ENCODE results near the gene FAM216A. TPM values are rescaled to one million over a fixed set of nuclear protein-coding genes. Genes with fewer than 3 reads are reported as not detected.
"Not testable (repeated sequence)": the region's sequence is repeated elsewhere in the genome, so short reads cannot be mapped to it uniquely, and the experiment has no call there.

Gene FAM216A, protein sequence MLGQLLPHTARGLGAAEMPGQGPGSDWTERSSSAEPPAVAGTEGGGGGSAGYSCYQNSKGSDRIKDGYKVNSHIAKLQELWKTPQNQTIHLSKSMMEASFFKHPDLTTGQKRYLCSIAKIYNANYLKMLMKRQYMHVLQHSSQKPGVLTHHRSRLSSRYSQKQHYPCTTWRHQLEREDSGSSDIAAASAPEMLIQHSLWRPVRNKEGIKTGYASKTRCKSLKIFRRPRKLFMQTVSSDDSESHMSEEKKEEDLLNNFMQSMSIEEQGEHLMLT
- polyA plus RNA-seq (2011; rRNA removed) (13.0 and 16.6 TPM in 2 replicates), polyA minus RNA-seq (2011; rRNA and poly(A)+ RNA removed) (5.4 and 5.7 TPM in 2 replicates)

DNA sequence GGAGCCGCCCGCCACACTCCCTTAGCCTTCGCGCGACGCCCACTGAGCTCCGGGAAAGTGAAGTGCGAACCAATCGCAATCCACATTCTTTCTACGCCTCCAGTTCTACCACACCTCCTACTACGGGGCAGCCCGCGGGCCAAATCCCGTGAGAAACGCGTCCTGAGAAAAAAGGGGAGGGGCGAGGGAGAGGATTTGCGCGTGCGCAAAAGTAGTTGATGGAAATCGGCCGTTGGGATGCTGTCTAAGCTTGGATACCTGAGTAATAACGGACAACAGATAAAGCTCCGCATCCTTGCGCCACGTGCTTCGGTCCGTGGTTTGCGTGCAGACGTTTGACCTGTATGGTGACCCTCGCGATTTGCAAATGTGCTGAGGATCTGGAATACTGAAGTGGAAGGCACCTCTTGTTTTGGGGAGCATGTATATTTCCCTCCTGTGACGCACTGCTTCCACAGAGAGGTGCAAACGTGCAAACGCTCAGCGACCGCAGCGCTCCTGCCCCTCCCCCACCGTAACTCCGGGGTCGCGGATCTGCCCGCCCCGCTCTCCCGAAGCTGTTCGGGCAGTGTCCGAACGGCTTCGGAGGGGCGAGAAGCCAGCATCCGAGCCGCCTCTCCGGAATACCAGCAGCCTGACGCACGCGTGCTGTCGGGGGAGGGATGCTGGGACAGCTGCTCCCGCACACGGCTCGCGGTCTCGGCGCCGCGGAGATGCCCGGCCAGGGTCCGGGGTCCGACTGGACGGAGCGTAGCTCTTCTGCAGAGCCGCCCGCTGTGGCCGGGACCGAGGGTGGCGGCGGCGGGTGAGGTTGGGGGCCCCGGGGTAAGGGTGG, at the start of gene FAM216A, which contains the start of gene GPN3:
Gene FAM216A (plus strand): TSS at position 632 of the 835 bp plus-strand sequence. CDS start 31 bp downstream, at position 663.
Gene GPN3 (minus strand): TSS at position 44 of the 835 bp plus-strand sequence. CDS start 54 bp downstream, outside the sequence.
- Histone ChIP-seq H3K36me3 (ENCODE audit: control insufficient read depth, insufficient read depth, low read length) (no peaks in the 10 kb centered on the region; the same call in 1 of the 2 replicates), H3K27me3 (ENCODE audit: control insufficient read depth, insufficient read depth, low read length) (no peaks in the 10 kb centered on the region), H3K4me3 (ENCODE audit: low read depth, low read length) (peak within 1 kb of the TSS; percentile 77)
- peak; percentile 85 for DNase-seq (ENCODE audit: low read depth)
- CTCF ChIA-PET: interaction anchor here (0.7 to 2.5 kb wide), 27 partner anchors 8 to 426 kb away, joined by 3 to 52 read pairs (median 4); partner anchors contain the start of genes ARPC3, RAD9B, TCTN1 and VPS29
- POLR2A ChIA-PET: interaction anchor here (0.5 to 1.2 kb wide), 4 partner anchors 14 to 430 kb away, joined by 3 to 8 read pairs (median 6); partner anchors contain the start of gene ARPC3
- TF ChIP-seq, protein P1, sequence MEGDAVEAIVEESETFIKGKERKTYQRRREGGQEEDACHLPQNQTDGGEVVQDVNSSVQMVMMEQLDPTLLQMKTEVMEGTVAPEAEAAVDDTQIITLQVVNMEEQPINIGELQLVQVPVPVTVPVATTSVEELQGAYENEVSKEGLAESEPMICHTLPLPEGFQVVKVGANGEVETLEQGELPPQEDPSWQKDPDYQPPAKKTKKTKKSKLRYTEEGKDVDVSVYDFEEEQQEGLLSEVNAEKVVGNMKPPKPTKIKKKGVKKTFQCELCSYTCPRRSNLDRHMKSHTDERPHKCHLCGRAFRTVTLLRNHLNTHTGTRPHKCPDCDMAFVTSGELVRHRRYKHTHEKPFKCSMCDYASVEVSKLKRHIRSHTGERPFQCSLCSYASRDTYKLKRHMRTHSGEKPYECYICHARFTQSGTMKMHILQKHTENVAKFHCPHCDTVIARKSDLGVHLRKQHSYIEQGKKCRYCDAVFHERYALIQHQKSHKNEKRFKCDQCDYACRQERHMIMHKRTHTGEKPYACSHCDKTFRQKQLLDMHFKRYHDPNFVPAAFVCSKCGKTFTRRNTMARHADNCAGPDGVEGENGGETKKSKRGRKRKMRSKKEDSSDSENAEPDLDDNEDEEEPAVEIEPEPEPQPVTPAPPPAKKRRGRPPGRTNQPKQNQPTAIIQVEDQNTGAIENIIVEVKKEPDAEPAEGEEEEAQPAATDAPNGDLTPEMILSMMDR (IDR thresholded peaks at IDR 0.05; ENCODE audit: insufficient read depth, low read depth, low read length): no peak

DNA sequence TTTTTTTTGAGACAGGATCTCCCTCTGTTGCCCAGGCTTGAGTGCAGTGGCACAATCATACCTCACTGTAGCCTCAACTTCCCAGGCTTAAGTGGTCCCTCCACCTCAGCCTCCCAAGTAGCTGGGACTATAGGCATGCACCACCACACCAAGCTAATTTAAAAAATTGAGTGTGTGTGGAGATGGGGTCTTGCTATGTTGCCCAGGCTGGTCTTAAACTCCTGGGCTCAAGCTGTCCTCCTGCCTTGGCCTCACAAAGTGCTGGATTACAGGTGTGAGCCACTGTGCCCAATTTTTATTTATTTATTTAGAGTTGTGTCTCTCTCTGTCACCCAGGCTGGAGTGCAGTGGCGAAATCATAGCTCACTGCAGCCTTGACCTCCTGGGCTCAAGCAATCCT, 48.0 kb upstream of the FAM216A start:
- H3K36me3 ChIP-seq (ENCODE audit: control insufficient read depth, insufficient read depth, low read length); H3K27me3 ChIP-seq (ENCODE audit: control insufficient read depth, insufficient read depth, low read length); DNase-seq (ENCODE audit: low read depth); POLR2A ChIA-PET; H3K4me3 ChIP-seq (ENCODE audit: low read depth, low read length): not testable (repeated sequence)
- CTCF ChIA-PET: interaction anchor here (3.4 kb wide), 1 partner anchor 11 kb away, joined by 18 read pairs; no protein-coding TSS in a partner anchor

DNA sequence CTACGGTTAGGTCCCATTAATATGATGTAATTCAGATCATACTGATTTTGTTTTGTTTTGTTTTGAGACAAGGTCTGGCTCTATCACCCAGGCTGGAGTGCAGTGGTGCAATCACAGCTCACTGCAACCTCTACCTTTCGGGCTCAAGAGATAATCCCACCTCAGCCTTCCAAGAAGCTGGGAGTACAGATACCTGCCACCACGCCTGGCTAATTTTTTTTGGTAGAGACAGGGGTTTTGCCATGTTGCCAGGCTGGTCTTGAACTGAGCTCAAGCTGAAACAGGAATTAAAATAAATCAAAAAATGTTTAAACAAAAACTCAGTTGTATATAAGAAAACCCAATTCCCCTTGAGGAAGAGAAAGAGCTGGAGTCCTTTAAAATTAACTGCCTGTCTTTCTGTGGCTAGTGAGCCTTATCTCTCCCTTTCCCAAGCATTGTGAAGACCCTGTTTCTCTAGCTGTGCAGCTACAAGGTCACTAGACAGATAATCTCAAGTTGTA, 47.4 kb upstream of the FAM216A start:
- TF ChIP-seq, protein P1 (IDR thresholded peaks at IDR 0.05; ENCODE audit: insufficient read depth, low read depth, low read length): no peak
- no peak for DNase-seq (ENCODE audit: low read depth)
- Histone ChIP-seq H3K27me3 (ENCODE audit: control insufficient read depth, insufficient read depth, low read length) (no peaks in the 10 kb centered on the region), H3K36me3 (ENCODE audit: control insufficient read depth, insufficient read depth, low read length) (no peaks in the 10 kb centered on the region), H3K4me3 (ENCODE audit: low read depth, low read length) (no peak overlapping the region)
- POLR2A ChIA-PET: no interaction called here
- CTCF ChIA-PET: interaction anchor here (0.6 to 3.4 kb wide), 2 partner anchors 10 to 233 kb away, joined by 3 to 18 read pairs; no protein-coding TSS in a partner anchor

DNA sequence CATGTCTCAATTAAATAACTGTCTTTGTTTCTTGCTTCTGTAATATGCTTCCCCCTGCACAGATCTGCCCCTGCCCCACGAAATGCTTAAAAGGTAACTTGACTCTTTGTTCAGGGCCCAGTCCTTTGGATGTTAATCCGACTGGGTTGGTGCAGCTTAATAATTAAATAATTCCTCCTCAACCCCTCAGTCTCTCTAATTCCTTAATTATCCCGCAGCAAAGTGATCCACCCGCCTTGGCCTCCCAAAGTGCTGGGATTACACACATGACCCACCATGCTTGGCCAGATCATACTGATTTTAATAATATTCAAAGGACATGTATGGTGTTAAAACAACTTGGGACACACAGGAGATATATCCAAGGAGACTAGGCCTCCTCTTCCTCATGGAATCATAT, 46.9 kb upstream of the FAM216A start:
- H3K4me3 ChIP-seq (ENCODE audit: low read depth, low read length): no peak overlapping the region
- ChIA-PET CTCF (interaction anchor here (0.6 to 3.4 kb wide), 3 partner anchors 10 to 234 kb away, joined by 3 to 18 read pairs (median 4); no protein-coding TSS in a partner anchor), POLR2A (no interaction called here)
- TF ChIP-seq, protein P1 (IDR thresholded peaks at IDR 0.05; ENCODE audit: insufficient read depth, low read depth, low read length): no peak
- no peaks in the 10 kb centered on the region for H3K36me3 ChIP-seq (ENCODE audit: control insufficient read depth, insufficient read depth, low read length)
- no peak for DNase-seq (ENCODE audit: low read depth)
- H3K27me3 ChIP-seq (ENCODE audit: control insufficient read depth, insufficient read depth, low read length): no peaks in the 10 kb centered on the region

DNA sequence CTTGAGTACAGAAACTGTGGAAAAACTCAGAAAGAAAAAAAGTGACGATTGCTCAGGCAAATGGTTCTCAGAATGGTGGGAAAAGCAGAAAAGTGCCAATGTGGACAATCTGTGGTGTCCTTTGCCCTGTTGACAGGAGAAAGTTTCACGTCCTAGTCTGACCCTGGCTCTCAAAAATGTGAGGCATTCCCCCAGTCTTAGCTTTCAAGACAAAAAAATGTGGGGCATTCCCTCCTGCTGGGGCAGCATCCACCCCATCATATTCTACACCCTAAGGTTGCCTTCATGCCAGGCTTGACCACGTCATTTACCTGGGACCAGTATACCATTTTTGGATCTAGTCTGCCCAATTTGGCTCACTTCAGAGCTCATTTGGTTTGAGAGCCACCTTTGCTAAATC, 44.4 kb upstream of the FAM216A start:
- POLR2A ChIA-PET: interaction anchor here (0.6 kb wide), 1 partner anchor 13 kb away, joined by 4 read pairs; no protein-coding TSS in a partner anchor
- Histone ChIP-seq H3K36me3 (ENCODE audit: control insufficient read depth, insufficient read depth, low read length) (no peaks in the 10 kb centered on the region), H3K27me3 (ENCODE audit: control insufficient read depth, insufficient read depth, low read length) (no peaks in the 10 kb centered on the region), H3K4me3 (ENCODE audit: low read depth, low read length) (no peak overlapping the region)
- CTCF ChIA-PET: no interaction called here
- TF ChIP-seq, protein P1 (IDR thresholded peaks at IDR 0.05; ENCODE audit: insufficient read depth, low read depth, low read length): no peak
- DNase-seq (ENCODE audit: low read depth): no peak
